Measurements from ENCODE around the gene RTN4. TPM values are rescaled to one million over a fixed set of nuclear protein-coding genes. Genes with fewer than 3 reads are reported as not detected.

RTN4 gene
- total RNA-seq, 1 experiment from 2014 or later = 342 TPM

- Histone ChIP-seq H3K4me1 (replicated peaks; ENCODE audit: insufficient read depth) (no peaks in the 10 kb centered on the region), H3K9me2 (ENCODE audit: insufficient read depth) (no peaks in the 10 kb centered on the region), H2AFZ (no peak overlapping the region), H3F3A (ENCODE audit: insufficient read depth, low read depth) (peaks cover 99% of the 10 kb centered on the region), H3K4me3 (no peak overlapping the region), H3K9me3 (ENCODE audit: insufficient read depth, low read depth) (no peaks in the 10 kb centered on the region; the same call in 1 of the 2 replicates), H4K20me1 (ENCODE audit: insufficient read depth) (peaks cover 59% of the 10 kb centered on the region), H3K4me2 (no peak overlapping the region), H3K27ac (no peak overlapping the region), H3K79me2 (ENCODE audit: low read depth) (peaks cover 41% of the 10 kb centered on the region), H3K27me3 (ENCODE audit: insufficient read depth, low read depth) (no peaks in the 10 kb centered on the region), H3K36me3 (ENCODE audit: low read depth) (peaks cover 63% of the 10 kb centered on the region)
- CTCF ChIA-PET = interaction anchor here (0.6 kb wide), 2 partner anchors 114 to 123 kb away, joined by 3 read pairs; no protein-coding TSS in a partner anchor
- no peak for DNase-seq
- POLR2A ChIA-PET (ENCODE audit: unreplicated experiment) = no interaction called here
- BruUV-seq (replicated peaks) = no TSS peak
- intact Hi-C loops (cut with micrococcal nuclease; ENCODE audit: unreplicated experiment) = no loop called here
- TF ChIP-seq EZH2 (IDR thresholded peaks at IDR 0.05; ENCODE audit: low read depth) = no peak
- TF ChIP-seq CTCF (conservative IDR thresholded peaks at IDR 0.05) = no peak
Measured at GRCh38 chr2:54969295-54969939, 80.8 kb downstream of the RTN4 start.

- no peaks in the 10 kb centered on the region for H3K4me1 ChIP-seq (replicated peaks; ENCODE audit: insufficient read depth)
- H3F3A ChIP-seq (ENCODE audit: insufficient read depth, low read depth) = peaks cover 99% of the 10 kb centered on the region
- no peak for TF ChIP-seq CTCF (conservative IDR thresholded peaks at IDR 0.05)
- TF ChIP-seq EZH2 (IDR thresholded peaks at IDR 0.05; ENCODE audit: low read depth) = no peak
- no peaks in the 10 kb centered on the region for H3K9me2 ChIP-seq (ENCODE audit: insufficient read depth)
- no peaks in the 10 kb centered on the region for H3K27me3 ChIP-seq (ENCODE audit: insufficient read depth, low read depth)
- H3K4me2 ChIP-seq = no peak overlapping the region
- no peak for DNase-seq
- intact Hi-C loops (cut with micrococcal nuclease; ENCODE audit: unreplicated experiment) = no loop called here
- 0 out of 2 replicates have a peak overlapping the region, but pooled peaks have one; percentile 2 for H3K27ac ChIP-seq
- peaks cover 52% of the 10 kb centered on the region for H4K20me1 ChIP-seq (ENCODE audit: insufficient read depth)
- peaks cover 34% of the 10 kb centered on the region for H3K79me2 ChIP-seq (ENCODE audit: low read depth)
- H3K9me3 ChIP-seq (ENCODE audit: insufficient read depth, low read depth) = no peaks in the 10 kb centered on the region; the same call in 1 of the 2 replicates
- H2AFZ ChIP-seq = no peak overlapping the region
- POLR2A ChIA-PET (ENCODE audit: unreplicated experiment) = no interaction called here
- H3K4me3 ChIP-seq = no peak overlapping the region
- no TSS peak for BruUV-seq (replicated peaks)
- CTCF ChIA-PET = interaction anchor here (0.6 kb wide), 2 partner anchors 115 to 122 kb away, joined by 3 read pairs; no protein-coding TSS in a partner anchor
- peaks cover 58% of the 10 kb centered on the region for H3K36me3 ChIP-seq (ENCODE audit: low read depth)
Measured at GRCh38 chr2:54968561-54969218, 81.6 kb downstream of the RTN4 start.

- Histone ChIP-seq H4K20me1 (ENCODE audit: insufficient read depth) (peaks cover 44% of the 10 kb centered on the region), H3K27me3 (ENCODE audit: insufficient read depth, low read depth) (no peaks in the 10 kb centered on the region), H2AFZ (no peak overlapping the region), H3K36me3 (ENCODE audit: low read depth) (peaks cover 50% of the 10 kb centered on the region), H3K4me3 (no peak overlapping the region), H3F3A (ENCODE audit: insufficient read depth, low read depth) (peaks cover 92% of the 10 kb centered on the region), H3K4me2 (no peak overlapping the region), H3K9me2 (ENCODE audit: insufficient read depth) (no peaks in the 10 kb centered on the region), H3K4me1 (replicated peaks; ENCODE audit: insufficient read depth) (no peaks in the 10 kb centered on the region), H3K79me2 (ENCODE audit: low read depth) (peaks cover 26% of the 10 kb centered on the region), H3K27ac (no peak overlapping the region), H3K9me3 (ENCODE audit: insufficient read depth, low read depth) (no peaks in the 10 kb centered on the region; the same call in 1 of the 2 replicates)
- intact Hi-C loops (cut with micrococcal nuclease; ENCODE audit: unreplicated experiment) = no loop called here
- no peak for TF ChIP-seq CTCF (conservative IDR thresholded peaks at IDR 0.05)
- ChIA-PET CTCF (no interaction called here), POLR2A (ENCODE audit: unreplicated experiment) (no interaction called here)
- BruUV-seq (replicated peaks) = no TSS peak
- no peak for DNase-seq
Measured at GRCh38 chr2:54967759-54968365, 82.4 kb downstream of the RTN4 start.

All from PC-9 (cell line).